Femur (tissue), 1 donor: ENCODE measurements around the gene ROCK2.
A peak's percentile ranks its signal among the peaks of the same experiment; 100 is the strongest.

ENCODE experiments used
- DNase-seq: peaks from one replicate; pipeline ENCODE4 v3.0.0-alpha.2; 2017

The ROCK2 gene

GRCh38 chr2:11344342-11344955 lies at the start of gene ROCK2:
Gene ROCK2 (minus strand): TSS chr2:11344636. CDS start chr2:11344136, 500 bp downstream.
- peak; percentile 95 for DNase-seq

GRCh38 chr2:11393711-11394236 lies 49.3 kb upstream of the ROCK2 start:
- DNase-seq: peak; percentile 41

DNA sequence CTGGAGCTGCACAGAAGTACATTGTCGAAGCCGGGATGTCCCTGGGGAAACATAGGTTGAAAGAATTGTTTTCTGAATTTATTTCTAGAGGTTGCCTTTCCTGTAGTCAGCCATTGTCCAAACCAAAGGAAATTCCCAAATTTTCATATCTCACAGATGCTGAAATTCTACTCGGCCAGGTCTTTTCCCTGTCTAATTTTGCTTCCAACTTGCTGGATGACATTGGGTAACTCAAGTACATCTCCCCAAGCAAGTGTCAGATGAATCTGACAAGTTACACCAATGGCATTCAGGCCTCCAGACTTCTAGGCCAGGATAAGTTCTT lies 47.5 kb upstream of the ROCK2 start:
- DNase-seq: no peak

DNA sequence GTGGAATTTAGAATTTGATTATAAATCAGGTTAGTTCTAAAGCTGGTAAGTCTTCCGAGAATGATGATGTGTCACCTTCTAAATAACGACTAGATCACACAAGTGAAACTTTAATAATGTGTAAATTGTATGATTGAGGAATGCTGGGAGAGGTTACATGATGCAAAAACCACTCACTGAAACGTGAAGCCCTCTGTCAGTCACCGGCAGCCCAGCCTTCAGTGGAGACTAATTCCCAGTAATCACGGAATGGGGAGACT lies 45.9 kb upstream of the ROCK2 start:
- DNase-seq: no peak

GRCh38 chr2:11389551-11390398 lies 45.3 kb upstream of the ROCK2 start:
- peak; percentile 58 for DNase-seq

GRCh38 chr2:11389052-11389420 lies 44.6 kb upstream of the ROCK2 start:
- DNase-seq: no peak

- DNase-seq: no peak
Measured at GRCh38 chr2:11388262-11389051, 44.0 kb upstream of the ROCK2 start.

- no peak for DNase-seq
Measured at GRCh38 chr2:11387843-11388242, 43.4 kb upstream of the ROCK2 start.

DNA sequence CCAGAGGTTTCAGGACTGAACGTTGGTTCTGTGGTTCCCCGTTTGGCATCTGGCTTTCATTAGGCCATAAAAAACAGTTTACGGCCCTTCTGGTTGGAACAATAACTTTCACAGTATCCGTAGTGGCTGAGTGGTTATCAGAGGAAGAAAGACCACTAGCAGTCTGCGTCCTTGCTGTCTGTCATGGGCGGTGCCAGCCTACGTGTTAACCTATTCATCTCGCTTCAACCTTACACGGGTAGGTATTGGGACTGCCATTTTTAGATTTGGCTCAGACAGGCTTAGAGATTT lies 42.6 kb upstream of the ROCK2 start:
- no peak for DNase-seq

- DNase-seq: no peak
Measured at GRCh38 chr2:11385847-11386246, 41.4 kb upstream of the ROCK2 start.

DNA sequence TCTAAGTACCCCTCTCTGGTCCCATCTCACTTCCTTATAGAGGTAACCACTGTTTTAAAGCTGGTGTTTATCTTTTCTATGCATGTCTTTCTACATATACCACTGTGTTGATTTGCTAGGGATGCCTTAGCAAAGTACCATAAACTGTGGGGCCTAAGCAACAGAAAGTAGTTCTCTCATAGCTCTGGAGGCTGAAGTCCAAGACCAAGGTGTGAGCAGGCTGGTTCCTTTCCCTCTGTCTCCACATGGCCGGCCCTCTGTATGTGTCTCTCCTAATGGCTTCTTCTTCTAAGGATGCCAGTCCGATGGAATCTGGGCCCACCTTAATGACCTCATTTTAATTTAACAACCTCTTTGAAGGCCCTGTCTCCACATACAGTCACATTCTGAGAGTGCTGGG lies 40.8 kb upstream of the ROCK2 start:
- no peak for DNase-seq

- no peak for DNase-seq
Measured at GRCh38 chr2:11379558-11379957, 35.1 kb upstream of the ROCK2 start.

- no peak for DNase-seq
Measured at GRCh38 chr2:11377928-11378545, 33.6 kb upstream of the ROCK2 start.

GRCh38 chr2:11376071-11376470 lies 31.6 kb upstream of the ROCK2 start:
- DNase-seq: no peak

GRCh38 chr2:11375689-11376027 lies 31.2 kb upstream of the ROCK2 start:
- DNase-seq: no peak

DNA sequence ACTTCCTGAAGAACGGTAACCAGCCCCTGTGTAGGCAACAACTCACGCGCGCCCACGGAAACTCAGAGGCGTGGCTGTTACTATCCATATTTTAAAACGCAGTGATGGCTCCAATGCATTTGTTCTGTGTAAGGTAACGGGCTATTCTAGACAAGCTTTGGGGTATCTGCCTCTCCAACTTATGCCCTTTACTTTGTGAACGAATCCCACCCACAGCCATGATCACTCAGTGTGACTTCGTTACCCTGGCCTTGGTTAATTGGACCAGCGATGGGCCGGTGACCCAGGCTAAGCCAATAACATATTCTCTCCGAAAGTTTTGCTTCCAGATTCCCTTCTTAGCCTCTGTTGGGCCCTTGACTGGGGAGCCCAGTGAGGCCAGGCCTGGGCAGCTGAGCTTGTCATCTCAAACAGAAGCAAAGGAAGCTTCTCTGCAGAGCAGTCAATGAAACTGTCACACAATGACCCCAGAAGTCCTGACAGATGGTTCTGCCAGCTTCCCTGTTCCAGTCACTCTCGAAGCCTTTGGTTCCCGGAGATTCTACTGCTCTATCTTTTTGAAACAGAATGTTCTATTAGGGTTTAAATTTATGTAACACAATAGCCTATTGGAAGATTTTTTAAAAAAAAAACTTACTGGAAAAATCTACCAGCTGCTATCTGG lies 30.7 kb upstream of the ROCK2 start:
- DNase-seq: no peak

DNA sequence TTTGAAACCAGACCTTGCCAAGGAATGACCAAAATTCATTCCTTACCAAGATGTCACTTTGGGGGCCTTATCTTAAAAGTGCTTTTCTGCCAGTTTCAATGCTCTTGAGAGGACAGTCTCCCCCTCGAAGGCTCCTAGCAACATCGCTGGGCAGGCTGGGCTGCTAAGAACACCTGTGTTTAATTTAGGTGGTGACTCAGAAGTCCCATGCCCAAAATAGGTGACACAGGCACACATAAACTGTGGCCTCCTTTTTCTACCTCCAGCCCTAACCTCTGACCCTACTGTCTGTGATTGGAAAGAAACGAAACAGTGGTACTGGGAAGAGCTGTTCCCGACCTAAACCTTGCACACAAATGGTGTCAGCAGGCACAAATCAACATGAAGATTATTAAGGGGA lies 28.7 kb upstream of the ROCK2 start:
- no peak for DNase-seq

DNA sequence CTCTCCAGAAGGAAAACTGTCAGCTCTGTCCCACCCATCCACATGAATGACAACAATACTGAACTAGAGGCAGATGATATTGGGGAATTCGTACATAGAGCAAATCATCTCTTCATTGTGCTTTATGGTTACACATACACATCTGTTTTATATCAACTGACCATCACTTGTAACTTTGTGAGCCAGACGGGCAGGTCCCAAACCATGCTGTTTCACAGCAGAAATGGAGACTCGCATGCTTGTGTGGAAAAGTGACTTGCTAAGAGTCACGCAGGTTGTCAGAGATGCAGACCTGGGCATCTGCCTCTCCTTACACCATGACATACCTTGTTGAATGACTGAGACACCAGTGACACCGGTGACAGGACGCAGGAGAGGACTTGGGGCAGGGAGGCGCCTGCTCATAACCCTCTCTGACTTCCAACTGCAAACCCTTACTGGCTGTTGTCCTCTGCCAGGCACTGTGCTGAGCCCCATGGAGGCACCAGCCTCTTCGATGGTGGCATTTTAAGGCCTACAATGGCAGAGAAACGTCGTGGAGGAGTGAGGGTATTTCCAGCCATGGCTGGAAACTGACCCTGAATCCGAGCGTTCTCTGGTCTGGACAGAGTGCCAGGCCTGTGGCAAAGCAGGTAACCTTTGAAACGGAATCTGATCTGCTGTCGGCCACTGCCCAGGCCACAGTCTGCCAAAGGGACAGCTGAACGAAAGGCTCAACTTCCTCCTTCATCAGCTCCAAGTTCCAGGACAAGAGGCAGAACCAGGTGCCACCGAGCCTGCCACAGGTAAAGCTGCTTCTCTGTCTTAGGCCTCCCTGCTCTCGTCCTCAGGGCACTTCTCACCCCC lies 26.9 kb upstream of the ROCK2 start:
- no peak for DNase-seq

GRCh38 chr2:11370377-11371091 lies 26.1 kb upstream of the ROCK2 start:
- no peak for DNase-seq

DNA sequence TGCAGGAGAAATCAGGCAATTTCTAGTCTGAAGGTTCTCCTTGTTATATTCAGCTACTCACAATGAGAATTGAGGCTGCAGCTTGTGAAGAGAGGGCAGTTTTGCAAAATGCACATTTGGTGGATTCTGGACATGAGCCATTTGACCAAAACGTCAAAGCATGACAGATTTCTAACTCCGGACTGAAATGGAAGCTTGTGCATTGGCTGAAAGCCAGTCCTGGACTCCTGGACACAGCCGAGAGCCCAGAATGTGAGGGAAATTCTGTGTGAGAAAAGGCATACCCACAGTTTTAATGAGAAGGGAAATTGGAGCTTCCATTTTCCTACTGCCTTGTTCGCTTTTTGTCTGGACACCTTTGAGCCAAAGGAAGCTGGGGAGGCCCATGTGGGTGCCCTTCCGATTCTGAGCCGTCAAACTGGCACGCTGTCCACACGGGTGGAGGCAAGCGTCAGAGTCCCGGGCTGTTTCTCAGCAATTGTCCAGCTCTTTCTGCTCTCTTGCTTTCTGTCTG lies 23.7 kb upstream of the ROCK2 start:
- peak; percentile 42 for DNase-seq

DNA sequence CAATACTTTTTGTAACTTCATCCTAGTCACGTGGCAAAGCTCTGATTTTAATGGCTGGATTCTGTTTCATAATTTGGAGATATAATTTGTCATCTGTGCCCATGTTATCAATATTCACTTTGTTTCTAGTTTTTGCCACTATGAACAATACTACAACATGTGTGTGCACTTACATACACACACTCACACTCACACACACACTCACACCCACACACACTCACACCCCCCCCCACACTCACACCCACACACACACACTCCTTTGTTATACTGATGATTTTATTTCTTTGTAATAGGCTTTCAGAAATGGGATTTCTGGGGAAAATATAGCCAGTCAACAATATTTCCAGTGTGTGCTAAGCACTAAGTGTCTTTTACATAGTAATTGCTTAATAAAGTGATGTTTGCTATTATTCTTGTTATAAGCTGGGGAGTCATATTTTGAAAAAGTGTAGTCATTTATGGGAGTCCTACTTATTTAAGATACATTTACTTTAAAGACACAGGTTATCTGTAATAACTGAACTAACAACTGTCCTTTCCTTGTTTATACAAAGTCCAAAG lies 22.8 kb upstream of the ROCK2 start:
- DNase-seq: no peak
